Testis (tissue), 2 donors: ENCODE results near the gene PTPRR.

Experiments
- POLR2A ChIP-seq: fragments of 450-650 bp; IDR thresholded peaks from one replicate; pipeline ENCODE4 v1.6.1; 2017; ENCODE audit warnings: antibody characterized with exemption, mild to moderate bottlenecking, moderate library complexity
- TF ChIP-seq, protein P1 (sequence below), 3 experiments: fragments of 450-650 bp in 2 of 3; fragments of 200-600 bp in 1 of 3; sonication (generic) in 1 of 3; IDR thresholded peaks; one replicate each; pipeline ENCODE4 v1.5.1; 2016 to 2019; ENCODE audit warnings: antibody characterized with exemption in 3 of 3, mild to moderate bottlenecking in 2 of 3, moderate library complexity in 1 of 3

DNA sequence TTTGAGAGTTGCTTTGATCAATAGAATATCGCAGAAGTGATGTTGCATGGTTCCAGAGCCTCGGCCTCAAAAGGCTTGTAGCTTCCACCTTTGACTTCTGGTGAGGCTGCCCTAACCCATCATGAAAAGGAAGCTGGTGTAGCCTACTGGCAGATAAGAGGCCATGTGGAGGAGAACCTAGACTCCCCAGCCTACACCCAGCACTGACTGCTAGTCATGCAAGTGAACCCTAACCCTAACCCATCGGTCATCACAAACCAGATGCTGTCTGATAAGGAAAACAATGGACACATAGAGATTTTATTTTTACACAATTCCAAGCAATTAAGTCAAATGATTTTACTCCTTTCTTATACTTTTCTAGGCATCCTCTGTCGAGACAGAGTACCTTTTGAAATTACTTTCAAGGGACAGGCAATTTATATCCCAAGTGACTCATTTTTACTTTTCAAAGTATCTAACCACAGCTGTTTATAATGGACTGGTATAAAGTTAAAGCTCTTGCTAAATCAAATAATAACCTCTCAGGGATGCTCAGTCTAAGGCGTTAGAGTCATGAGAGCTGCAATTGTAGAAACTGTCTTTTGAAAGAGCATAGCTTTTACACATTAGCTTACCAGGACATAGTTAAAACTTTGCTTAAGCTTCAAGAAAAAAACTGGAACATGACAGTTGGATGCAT is 300.9 kb downstream of the PTPRR start:
- TF ChIP-seq, protein P1, sequence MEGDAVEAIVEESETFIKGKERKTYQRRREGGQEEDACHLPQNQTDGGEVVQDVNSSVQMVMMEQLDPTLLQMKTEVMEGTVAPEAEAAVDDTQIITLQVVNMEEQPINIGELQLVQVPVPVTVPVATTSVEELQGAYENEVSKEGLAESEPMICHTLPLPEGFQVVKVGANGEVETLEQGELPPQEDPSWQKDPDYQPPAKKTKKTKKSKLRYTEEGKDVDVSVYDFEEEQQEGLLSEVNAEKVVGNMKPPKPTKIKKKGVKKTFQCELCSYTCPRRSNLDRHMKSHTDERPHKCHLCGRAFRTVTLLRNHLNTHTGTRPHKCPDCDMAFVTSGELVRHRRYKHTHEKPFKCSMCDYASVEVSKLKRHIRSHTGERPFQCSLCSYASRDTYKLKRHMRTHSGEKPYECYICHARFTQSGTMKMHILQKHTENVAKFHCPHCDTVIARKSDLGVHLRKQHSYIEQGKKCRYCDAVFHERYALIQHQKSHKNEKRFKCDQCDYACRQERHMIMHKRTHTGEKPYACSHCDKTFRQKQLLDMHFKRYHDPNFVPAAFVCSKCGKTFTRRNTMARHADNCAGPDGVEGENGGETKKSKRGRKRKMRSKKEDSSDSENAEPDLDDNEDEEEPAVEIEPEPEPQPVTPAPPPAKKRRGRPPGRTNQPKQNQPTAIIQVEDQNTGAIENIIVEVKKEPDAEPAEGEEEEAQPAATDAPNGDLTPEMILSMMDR (IDR thresholded peaks at IDR 0.05): no peak
- no peak for TF ChIP-seq POLR2A
